ENCODE results near the gene SLC22A9. TPM values are rescaled to one million over a fixed set of nuclear protein-coding genes. Genes with fewer than 3 reads are reported as not detected.

The SLC22A9 gene
- total and polyA plus RNA-seq, 10 of the 15 experiments (the other 5 are each of a cell fraction or from before 2014, with no cell fraction given) = 0.03 to 0.06 TPM; not detected in 8

DNA sequence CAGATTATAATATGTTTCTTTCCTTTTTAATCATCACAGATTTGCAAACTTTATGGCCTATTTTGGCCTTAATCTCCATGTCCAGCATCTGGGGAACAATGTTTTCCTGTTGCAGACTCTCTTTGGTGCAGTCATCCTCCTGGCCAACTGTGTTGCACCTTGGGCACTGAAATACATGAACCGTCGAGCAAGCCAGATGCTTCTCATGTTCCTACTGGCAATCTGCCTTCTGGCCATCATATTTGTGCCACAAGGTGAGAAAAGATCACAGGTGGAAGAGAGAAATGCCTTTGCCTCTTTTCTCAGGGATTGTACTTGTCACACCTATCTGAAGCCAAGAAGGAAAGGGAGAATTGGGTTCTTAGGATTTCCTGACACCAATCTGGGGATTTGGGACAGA lies 36.9 kb downstream of the SLC22A9 start (continued):
- TF ChIP-seq, protein P1, sequence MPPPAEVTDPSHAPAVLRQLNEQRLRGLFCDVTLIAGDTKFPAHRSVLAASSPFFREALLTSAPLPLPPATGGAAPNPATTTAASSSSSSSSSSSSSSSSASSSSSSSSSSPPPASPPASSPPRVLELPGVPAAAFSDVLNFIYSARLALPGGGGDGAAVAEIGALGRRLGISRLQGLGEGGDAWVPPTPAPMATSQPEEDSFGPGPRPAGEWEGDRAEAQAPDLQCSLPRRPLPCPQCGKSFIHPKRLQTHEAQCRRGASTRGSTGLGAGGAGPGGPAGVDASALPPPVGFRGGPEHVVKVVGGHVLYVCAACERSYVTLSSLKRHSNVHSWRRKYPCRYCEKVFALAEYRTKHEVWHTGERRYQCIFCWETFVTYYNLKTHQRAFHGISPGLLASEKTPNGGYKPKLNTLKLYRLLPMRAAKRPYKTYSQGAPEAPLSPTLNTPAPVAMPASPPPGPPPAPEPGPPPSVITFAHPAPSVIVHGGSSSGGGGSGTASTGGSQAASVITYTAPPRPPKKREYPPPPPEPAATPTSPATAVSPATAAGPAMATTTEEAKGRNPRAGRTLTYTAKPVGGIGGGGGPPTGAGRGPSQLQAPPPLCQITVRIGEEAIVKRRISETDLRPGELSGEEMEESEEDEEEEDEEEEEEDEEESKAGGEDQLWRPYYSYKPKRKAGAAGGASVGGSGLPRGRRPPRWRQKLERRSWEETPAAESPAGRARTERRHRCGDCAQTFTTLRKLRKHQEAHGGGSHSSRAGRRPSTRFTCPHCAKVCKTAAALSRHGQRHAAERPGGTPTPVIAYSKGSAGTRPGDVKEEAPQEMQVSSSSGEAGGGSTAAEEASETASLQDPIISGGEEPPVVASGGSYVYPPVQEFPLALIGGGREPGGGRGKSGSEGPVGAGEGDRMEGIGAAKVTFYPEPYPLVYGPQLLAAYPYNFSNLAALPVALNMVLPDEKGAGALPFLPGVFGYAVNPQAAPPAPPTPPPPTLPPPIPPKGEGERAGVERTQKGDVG (CRISPR knock-in tag; IDR thresholded peaks at IDR 0.05) = no peak
- TF ChIP-seq NFYB (IDR thresholded peaks at IDR 0.05; ENCODE audit: insufficient read depth, low read depth, low read length) = no peak
- no peak for TF ChIP-seq TBL1XR1 (IDR thresholded peaks at IDR 0.05; ENCODE audit: low read depth, low read length)

DNA sequence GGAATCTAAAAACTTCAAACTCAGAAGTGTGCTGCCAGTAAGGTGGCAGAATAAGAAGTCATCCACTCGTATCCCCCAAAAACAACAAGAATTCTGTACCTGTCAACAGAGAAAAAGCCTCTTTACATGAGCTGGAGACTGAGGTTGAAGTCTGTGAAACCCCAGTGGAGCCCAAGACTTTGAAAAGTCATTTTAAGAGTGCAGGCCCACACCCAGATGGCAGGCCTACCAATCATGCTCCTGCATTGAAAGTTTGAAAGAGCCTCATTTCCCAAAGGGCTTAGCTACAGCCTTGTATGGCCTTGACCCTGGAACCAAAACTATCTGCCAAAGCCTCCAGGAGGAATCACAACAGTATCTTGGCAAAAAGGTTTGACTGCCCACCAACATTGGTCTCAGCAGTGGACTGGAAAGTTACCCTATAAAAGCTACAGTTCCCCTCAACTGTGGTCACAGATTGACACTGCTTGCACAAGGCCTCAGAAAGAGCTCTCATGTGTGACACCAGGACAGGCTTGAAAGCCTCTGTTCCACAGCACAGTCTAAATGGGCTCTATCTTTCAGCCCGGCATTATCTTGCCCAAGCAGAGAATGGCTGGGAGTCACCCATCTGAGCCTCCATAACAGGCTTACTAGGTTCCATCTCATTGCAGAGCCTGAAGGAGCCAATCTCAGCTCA lies 47.7 kb downstream of the SLC22A9 start:
- H3K27me3 ChIP-seq (replicated peaks in 1 of 2; ENCODE audit: control insufficient read depth in 2 of 2, insufficient read depth in 2 of 2, low read length in 1 of 2) = no peaks in the 10 kb centered on the region
- CTCF ChIA-PET = interaction anchor here (0.9 kb wide), 1 partner anchor 11 kb away, joined by 3 read pairs; no protein-coding TSS in a partner anchor
- H3K9me3 ChIP-seq (replicated peaks; ENCODE audit: control insufficient read depth, insufficient read depth, low read length) = no peaks in the 10 kb centered on the region
- no peak for DNase-seq (ENCODE audit: low read depth, low spot score)
- SMC1A ChIA-PET (ENCODE audit: uncharacterized antibody, unreplicated experiment) = interaction anchor here (0.6 to 1.7 kb wide), 2 partner anchors 10 to 43 kb away, joined by 3 read pairs; no protein-coding TSS in a partner anchor
- no peak overlapping the region for H3K4me2 ChIP-seq (ENCODE audit: control insufficient read depth, insufficient read depth)
- H4K20me1 ChIP-seq (ENCODE audit: control insufficient read depth, insufficient read depth) = no peaks in the 10 kb centered on the region
- FAIRE-seq = peak; percentile 38
- POLR2A ChIA-PET = no interaction called here
- RAD21 ChIA-PET (ENCODE audit: unreplicated experiment) = no interaction called here
- in situ Hi-C loops (cut with MboI) (no loop called here), intact Hi-C loops (cut with micrococcal nuclease; ENCODE audit: unreplicated experiment) (no loop called here)
- no peaks in the 10 kb centered on the region for H3K4me1 ChIP-seq (ENCODE audit: control insufficient read depth, insufficient read depth, low read length)
- H3K79me2 ChIP-seq (ENCODE audit: control insufficient read depth, insufficient read depth, low read length) = no peaks in the 10 kb centered on the region
- H3K4me3 ChIP-seq = no peak overlapping the region
- ATAC-seq = no peak
- no TSS peak for BruUV-seq (replicated peaks)
- TF ChIP-seq RUNX3 (IDR thresholded peaks at IDR 0.05; ENCODE audit: low read length) (peak; percentile 23; the same call in 1 of the 2 replicates), MXI1 (IDR thresholded peaks at IDR 0.05; ENCODE audit: low read depth, low read length) (no peak), EZH2 (IDR thresholded peaks at IDR 0.05; ENCODE audit: borderline replicate concordance, control insufficient read depth, low read depth, low read length) (no peak), ESRRA (IDR thresholded peaks at IDR 0.05; ENCODE audit: low read length) (no peak)
- WGBS (ENCODE audit: insufficient coverage, insufficient replicate concordance, low lambda C conversion rate, missing lambda C conversion rate) = 0% methylated on average over 2 of the region's 2 CpGs
- H3K9ac ChIP-seq (ENCODE audit: control insufficient read depth, insufficient read depth, low read length) = no peak overlapping the region
- no peak overlapping the region for H2AFZ ChIP-seq (ENCODE audit: control insufficient read depth, low read depth, low read length)
- no peaks in the 10 kb centered on the region for H3K36me3 ChIP-seq (ENCODE audit: control insufficient read depth in 2 of 2, insufficient read depth in 2 of 2, low read length in 1 of 2)
- no peak overlapping the region for H3K27ac ChIP-seq (ENCODE audit: control insufficient read depth, insufficient read depth)
